ENCODE measurements around the gene ANAPC4.

DNA sequence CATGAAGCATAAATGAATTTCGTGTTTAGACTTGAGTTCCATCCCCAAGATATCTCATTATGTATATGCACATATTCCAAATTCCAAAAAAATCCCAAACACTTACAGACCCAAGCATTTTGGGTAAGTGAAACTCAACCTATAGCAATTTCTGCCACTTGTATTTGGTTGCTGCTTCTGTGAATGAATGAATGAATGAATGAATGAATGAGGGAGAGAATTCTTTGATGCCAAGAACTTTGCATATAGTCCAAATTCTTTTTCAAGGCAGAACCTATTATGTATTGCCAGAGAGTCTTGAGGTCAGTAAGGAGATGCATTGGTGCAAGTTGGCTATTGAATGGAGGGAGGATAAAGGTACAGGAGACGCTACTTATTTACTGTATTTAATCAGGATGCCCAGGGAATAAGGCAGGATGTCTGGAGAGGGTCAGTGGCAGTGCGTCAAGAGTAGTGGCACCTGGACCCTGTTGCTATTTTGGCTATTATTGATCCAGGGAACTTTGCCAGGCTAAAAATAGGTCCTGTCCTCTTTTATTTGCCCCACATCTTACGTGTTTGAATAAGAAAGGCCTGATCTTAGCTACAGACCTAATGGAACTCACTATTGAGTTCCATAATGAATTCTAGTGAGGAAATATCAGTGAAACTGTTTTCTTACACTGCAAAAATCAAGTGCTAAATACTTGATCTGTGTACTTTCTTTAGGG lies 33.9 kb downstream of the ANAPC4 start:
- TF ChIP-seq CTCF (IDR thresholded peaks at IDR 0.05) (no peak), POLR2A (IDR thresholded peaks at IDR 0.05; ENCODE audit: low read depth) (no peak)
